ENCODE data around the gene OR2AE1.
"Not testable (repeated sequence)": the region's sequence is repeated elsewhere in the genome, so short reads cannot be mapped to it uniquely, and the experiment has no call there.

Gene OR2AE1

DNA sequence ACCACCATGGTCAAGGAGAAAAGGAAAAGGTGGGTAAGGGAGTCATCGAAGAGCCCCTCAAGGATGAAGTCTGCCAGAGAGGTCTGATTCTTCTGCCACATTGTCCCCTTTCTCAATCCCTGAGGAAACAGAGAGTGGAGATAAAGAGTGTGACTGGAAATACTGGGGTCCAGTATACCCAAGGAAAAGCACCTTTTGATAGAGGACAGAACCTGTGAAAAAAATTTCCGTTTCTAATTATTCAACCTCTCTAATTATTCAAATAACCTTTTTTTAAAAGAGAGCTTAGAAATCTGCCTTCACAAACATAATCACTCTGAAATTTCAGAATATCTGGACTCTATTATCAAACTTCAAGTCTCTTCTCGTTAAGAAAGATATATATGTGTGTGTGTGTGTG, at the start of gene OR2AE1:
Gene OR2AE1 (minus strand): TSS at position 101 of the 400 bp plus-strand sequence. CDS start 0 bp downstream, at position 101.
- no peak for DNase-seq

- DNase-seq: no peak
These were observed 49.5 kb upstream of the OR2AE1 start for GRCh38 chr7:99926321-99926720.

- DNase-seq: no peak
These were observed 46.4 kb upstream of the OR2AE1 start for GRCh38 chr7:99923200-99923599.

GRCh38 chr7:99920149-99920548, 43.3 kb upstream of the OR2AE1 start:
- DNase-seq: no peak

- DNase-seq: no peak
These were observed 42.9 kb upstream of the OR2AE1 start for GRCh38 chr7:99919814-99920112.

DNA sequence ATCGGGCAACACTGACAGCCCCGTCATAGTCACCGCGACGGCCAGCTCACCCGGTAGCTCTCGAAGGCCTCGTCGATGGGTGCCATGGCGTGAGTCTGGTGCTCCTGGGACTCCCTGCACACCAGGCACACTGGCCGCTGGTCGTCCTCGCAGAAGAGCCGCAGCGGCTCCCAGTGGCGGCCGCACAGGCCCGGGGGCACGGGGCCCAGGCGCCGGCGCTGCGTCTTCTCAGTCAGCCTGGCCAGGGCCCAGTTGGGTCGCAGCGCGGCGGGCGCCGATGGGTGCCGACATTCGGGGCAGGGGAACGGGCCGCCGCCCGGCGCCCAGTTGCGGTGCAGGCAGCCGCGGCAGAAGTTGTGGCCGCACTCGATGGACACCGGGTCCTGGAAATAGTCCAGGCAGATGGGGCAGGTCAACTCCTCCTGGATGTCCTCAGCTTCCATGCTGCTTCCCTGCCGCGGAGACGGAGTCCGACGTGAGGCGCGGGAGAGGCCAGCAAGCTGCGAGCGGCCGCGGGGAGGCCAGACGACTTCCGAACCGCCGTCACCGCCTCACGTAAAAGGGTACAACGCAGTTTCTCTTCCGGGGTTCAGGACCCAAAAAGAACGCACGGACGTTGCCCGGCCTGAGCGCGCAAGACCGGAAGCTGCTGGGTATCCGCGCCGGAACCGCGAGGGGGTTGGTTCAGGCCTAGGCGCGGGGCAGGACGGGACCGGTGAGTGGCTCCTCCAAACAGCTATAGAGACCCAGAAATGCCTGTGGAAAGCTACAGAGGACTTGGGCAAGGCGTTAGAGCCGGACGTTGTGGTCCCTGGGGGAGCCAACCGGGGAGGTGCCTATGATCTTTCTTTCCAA, 42.4 kb upstream of the OR2AE1 start, which contains the start of gene TRIM4:
Gene TRIM4 (minus strand): TSS at position 572 of the 855 bp plus-strand sequence. CDS start 129 bp downstream, at position 443.
- peak; percentile 86 for DNase-seq

- DNase-seq: no peak
These were observed 34.1 kb upstream of the OR2AE1 start for GRCh38 chr7:99910976-99911375.

DNA sequence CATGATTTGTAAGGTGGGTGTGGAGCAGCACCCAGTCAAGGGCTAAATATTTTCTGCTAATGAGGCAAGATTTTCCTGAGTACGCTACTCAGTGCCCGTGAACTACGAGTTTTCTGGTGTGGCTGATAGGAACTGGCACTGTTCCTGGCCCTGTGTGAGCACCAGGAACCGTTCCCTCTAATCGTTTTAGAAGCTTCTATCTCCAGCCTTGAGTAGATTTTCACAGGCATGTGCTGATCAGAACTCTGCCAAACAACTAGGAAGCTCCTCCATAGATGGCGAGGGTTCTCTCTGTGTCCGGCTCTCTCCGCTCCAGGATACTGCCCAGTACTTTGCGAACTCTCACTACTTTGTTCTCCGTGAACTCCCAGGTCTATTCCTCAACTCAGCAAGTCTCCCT, 24.7 kb upstream of the OR2AE1 start:
- no peak for DNase-seq

DNA sequence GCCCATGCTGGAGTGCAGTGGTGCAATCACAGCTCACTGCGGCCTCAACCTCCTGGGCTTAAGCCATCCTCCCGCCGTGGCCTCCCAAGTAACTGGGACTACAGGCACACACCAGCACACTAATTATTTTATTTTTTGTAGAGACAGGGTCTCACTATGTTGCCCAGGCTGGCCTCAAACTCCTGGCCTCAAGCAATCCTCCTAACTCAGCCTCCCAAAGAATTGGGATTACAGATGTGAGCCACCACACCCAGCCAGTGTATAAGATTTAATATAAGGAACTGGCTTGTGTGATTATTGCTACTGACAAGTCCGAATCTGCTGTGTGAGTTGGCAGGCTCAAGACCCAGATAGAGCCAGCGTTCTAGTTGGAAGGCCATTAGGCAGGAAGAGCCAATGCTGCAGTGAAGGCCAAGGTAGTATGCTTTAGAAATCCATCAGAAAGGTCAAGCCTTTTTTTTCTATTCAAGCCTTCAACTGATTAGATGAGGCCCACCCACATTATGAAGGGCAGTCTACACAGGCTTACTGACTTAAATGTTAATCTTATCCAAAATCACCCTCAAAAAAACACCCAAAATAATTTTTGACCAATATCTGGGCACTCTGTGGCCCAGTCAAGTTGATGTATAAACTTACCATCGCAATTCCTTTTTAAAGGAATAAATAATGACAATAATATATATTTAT, 23.1 kb upstream of the OR2AE1 start:
- no peak for DNase-seq

DNA sequence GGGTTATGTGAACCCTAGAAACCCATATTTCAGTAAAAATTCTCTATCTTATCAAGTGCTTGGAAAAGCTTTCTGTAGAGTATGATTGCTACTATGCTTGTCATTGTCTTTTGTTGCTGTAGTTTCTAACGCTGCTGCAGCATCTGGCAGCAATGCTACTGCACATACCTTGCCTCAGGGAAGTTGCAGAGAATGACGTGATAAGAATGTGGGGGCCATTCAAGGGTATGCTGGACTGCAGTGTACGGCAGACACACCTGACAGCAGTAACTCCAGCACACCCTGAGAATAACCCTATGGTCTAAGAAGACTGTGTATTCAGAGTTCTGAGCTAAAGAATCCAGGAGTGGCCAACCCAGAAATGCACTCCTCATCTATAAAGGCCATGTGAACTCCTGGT, 22.0 kb upstream of the OR2AE1 start:
- no peak for DNase-seq

GRCh38 chr7:99898023-99898357, 21.2 kb upstream of the OR2AE1 start:
- DNase-seq: no peak

DNA sequence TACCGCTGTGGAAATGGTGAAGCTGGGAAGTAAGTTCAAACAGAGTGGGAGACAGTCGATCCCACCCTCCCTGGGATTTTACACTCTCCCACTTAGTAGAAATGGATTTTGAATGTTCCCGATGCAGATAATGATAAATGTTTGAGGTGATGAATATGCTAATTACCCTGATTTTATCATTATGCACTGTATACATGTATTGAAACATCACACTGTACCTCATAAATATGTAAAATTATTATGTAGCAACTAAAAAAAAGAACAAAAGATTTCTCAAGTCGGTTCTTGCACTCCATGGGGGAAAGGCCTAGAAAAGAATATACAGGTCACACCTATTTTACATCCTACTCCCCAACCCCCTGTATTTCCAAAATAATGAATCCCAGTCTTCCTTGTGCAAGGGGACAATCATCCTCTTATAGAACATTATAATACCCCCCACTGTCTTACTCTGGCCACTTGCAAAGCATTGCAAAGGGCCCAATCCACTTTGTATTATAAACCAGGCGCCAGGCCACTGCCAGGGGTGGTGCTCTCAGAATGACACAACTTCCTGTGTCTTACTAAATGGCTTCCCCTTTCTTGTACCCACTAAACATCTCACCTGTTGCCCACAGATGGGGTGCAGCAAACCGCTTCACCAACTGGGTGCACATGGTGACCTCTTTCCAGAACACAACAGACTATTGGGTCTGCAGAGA, 20.6 kb upstream of the OR2AE1 start:
- no peak for DNase-seq

DNA sequence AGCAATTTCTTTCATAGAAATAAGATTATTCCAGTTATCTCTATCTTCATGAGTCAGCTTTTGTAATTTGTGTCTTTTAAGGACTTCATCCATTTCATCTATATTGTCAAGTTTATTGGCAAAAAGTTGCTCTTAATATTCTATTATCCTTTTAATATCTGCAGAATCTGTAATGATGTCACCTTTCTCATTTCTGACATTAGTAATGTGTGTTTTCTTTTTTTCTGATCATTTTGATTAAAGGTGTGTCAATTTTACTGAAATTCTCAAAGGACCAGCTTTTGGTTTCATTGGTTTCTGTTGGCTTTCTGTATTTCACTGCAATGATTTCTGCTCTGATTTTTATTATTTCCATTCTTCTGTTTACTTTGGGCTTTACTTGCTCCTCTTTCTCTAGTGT, 17.9 kb upstream of the OR2AE1 start:
- DNase-seq: no peak

- no peak for DNase-seq
These were observed 16.4 kb upstream of the OR2AE1 start for GRCh38 chr7:99893280-99893679.

DNA sequence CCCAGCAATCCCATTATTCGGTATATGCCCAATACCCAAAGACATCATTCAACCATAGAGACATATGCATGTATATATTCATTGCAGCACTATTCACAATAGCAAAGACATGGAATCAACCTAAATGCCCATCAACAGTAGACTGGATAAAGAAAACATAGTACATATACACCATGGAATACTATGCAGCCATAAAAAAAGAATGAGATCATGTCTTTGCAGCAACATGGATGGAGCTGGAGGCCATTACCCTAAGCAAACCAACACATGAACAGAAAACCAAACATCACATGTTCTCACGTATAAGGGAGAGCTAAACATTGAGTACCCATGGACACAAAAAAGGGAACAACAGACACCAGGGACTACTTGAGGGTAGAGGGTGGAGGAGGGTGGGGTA, 13.5 kb upstream of the OR2AE1 start:
- DNase-seq: not testable (repeated sequence)

GRCh38 chr7:99888366-99888765, 11.5 kb upstream of the OR2AE1 start:
- not testable (repeated sequence) for DNase-seq

DNA sequence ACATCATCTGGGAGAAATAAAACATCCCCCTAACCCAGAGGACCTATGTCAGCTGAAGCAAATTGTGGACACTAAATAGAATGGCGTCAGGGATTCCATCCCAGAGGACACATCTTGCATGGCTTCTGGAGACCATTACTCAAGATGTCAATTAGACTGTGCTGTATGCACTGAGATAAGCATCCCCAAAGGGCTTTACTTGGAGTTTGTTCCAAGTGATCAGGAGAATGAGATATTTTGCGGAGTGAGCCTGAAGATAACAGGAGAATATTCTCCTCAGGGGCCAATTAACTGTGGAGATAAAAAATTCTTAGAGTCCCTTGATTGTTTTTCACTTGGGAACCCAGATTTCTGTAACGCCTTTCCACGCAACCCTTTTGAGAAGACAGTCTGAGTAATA, 4.5 kb upstream of the OR2AE1 start:
- DNase-seq: no peak

DNA sequence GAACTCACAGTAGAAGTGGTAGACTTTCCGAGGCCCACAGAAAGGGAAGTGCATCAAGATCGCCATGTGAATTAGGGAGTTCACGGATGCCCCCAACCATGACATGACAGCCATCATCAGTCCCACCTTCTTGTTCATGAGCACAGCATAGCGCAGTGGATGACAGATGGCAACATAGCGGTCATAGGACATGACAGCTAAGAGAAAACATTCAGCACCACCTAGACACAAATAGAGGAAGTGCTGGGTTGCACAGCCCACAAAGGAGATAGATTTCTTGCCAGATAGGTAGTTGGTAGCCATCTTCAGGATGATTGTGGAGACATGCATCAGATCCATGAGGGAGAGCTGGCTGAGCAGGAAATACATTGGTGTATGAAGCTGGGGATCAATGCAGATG, 342 bp downstream of the OR2AE1 start:
- DNase-seq: no peak

DNA sequence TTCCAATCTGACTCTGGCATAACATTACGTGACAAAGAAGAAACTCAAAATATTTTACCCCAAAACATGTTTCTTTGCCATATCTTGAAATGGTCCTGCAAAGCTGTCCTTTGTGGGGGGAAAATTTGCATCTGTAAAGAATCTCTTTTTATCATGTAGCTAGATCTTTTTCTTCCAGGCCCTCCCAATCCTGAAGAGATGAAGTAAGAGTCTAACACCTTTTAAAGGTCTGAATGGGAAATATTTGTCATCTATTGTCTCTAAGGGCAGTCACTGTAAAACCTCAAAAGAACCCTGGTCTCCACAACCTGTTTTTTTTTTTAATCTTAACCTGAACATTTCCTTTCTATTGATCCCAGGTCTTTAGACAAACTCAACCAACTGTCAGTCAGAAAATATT, 8.6 kb downstream of the OR2AE1 start:
- DNase-seq: no peak

DNA sequence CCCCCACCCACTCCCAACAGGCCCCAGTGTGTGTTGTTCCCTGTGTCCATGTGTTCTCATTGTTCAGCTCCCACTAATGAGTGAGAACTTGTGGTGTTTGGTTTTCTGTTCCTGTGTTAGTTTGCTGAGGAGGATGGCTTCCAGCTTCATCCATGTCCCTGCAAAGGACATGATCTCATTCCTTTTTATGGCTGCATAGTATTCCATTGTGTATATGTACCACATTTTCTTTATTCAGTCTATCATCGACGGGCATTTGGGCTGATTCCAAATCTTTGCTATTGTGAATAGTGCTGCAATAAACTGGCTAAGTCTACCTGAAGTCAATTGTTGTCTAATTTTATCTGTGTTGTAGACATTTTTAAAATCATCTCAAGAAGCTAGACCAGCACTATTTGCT, 9.4 kb downstream of the OR2AE1 start:
- not testable (repeated sequence) for DNase-seq

- DNase-seq: no peak
These were observed 12.9 kb downstream of the OR2AE1 start for GRCh38 chr7:99863847-99864440.

GRCh38 chr7:99860281-99861127, 16.3 kb downstream of the OR2AE1 start:
- no peak for DNase-seq

DNA sequence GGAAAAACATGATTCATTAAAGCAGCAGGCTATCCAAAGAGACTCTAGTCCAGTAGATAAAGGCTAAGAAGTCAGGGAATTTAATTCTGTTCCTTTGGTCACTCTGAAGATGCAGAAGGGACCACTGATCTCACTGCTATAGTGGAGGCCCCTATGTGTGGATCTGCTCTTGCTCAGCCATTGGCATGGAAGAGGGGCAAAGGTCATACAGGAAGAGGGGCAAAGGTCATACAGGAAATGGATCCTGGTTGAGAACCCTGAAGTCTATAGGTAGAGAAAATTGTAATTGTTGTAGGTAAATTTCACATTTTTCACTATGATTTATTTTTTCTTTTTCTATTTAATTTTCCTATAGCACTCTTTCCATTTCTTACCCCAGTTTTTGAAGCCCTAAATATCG, 21.6 kb downstream of the OR2AE1 start:
- DNase-seq: no peak

Measured in NCI-H345 (cell line).